ENCODE data around the gene LRRC7.

The LRRC7 gene

GRCh38 chr1:69754521-69754920 lies 186.8 kb downstream of the LRRC7 start:
- H3K36me3 ChIP-seq = no peaks in the 10 kb centered on the region
- H3K9me3 ChIP-seq (ENCODE audit: severe bottlenecking) = no peaks in the 10 kb centered on the region
- no peaks in the 10 kb centered on the region for H3K27me3 ChIP-seq (ENCODE audit: insufficient read depth, low read depth, severe bottlenecking)
- DNase-seq = no peak
- no peak overlapping the region for H3K4me3 ChIP-seq (ENCODE audit: low read depth, low read length)
- H3K27ac ChIP-seq = no peak overlapping the region
- TF ChIP-seq CTCF (IDR thresholded peaks at IDR 0.05; ENCODE audit: low read depth, low read length) = no peak

GRCh38 chr1:69755647-69756046 lies 187.9 kb downstream of the LRRC7 start:
- no peak for TF ChIP-seq CTCF (IDR thresholded peaks at IDR 0.05; ENCODE audit: low read depth, low read length)
- no peak for DNase-seq

GRCh38 chr1:69765951-69766350 lies 198.2 kb downstream of the LRRC7 start:
- no peak overlapping the region for H3K27ac ChIP-seq
- no peak overlapping the region for H3K4me3 ChIP-seq (ENCODE audit: low read depth, low read length)
- no peak for DNase-seq
- no peak for TF ChIP-seq CTCF (IDR thresholded peaks at IDR 0.05; ENCODE audit: low read depth, low read length)
- no peaks in the 10 kb centered on the region for H3K36me3 ChIP-seq
- H3K27me3 ChIP-seq (ENCODE audit: insufficient read depth, low read depth, severe bottlenecking) = no peaks in the 10 kb centered on the region
- H3K9me3 ChIP-seq (ENCODE audit: severe bottlenecking) = no peaks in the 10 kb centered on the region

More at GRCh38 chr1:69755647-69756046, 187.9 kb downstream of the LRRC7 start:
- Histone ChIP-seq H3K27me3 (ENCODE audit: insufficient read depth, low read depth, severe bottlenecking) (no peaks in the 10 kb centered on the region), H3K9me3 (ENCODE audit: severe bottlenecking) (no peaks in the 10 kb centered on the region), H3K36me3 (no peaks in the 10 kb centered on the region), H3K27ac (no peak overlapping the region), H3K4me3 (ENCODE audit: low read depth, low read length) (no peak overlapping the region)

GRCh38 chr1:69766431-69767180 lies 198.9 kb downstream of the LRRC7 start:
- no peak for TF ChIP-seq CTCF (IDR thresholded peaks at IDR 0.05; ENCODE audit: low read depth, low read length)
- Histone ChIP-seq H3K27me3 (ENCODE audit: insufficient read depth, low read depth, severe bottlenecking) (no peaks in the 10 kb centered on the region), H3K27ac (no peak overlapping the region), H3K36me3 (no peaks in the 10 kb centered on the region), H3K9me3 (ENCODE audit: severe bottlenecking) (no peaks in the 10 kb centered on the region), H3K4me3 (ENCODE audit: low read depth, low read length) (no peak overlapping the region)
- DNase-seq = no peak

- no peaks in the 10 kb centered on the region for H3K9me3 ChIP-seq (ENCODE audit: severe bottlenecking)
- no peak overlapping the region for H3K27ac ChIP-seq
- H3K4me3 ChIP-seq (ENCODE audit: low read depth, low read length) = no peak overlapping the region
- no peaks in the 10 kb centered on the region for H3K36me3 ChIP-seq
- H3K27me3 ChIP-seq (ENCODE audit: insufficient read depth, low read depth, severe bottlenecking) = no peaks in the 10 kb centered on the region
- no peak for TF ChIP-seq CTCF (IDR thresholded peaks at IDR 0.05; ENCODE audit: low read depth, low read length)
- DNase-seq = no peak
Observed at GRCh38 chr1:69776555-69776954, 208.8 kb downstream of the LRRC7 start.

GRCh38 chr1:69777423-69777822 lies 209.7 kb downstream of the LRRC7 start:
- DNase-seq = no peak
- TF ChIP-seq CTCF (IDR thresholded peaks at IDR 0.05; ENCODE audit: low read depth, low read length) = no peak
- Histone ChIP-seq H3K27ac (no peak overlapping the region), H3K36me3 (no peaks in the 10 kb centered on the region), H3K9me3 (ENCODE audit: severe bottlenecking) (no peaks in the 10 kb centered on the region), H3K27me3 (ENCODE audit: insufficient read depth, low read depth, severe bottlenecking) (no peaks in the 10 kb centered on the region), H3K4me3 (ENCODE audit: low read depth, low read length) (no peak overlapping the region)
